GM18907 (cell line): ENCODE results near the gene MAGEA9B.
"Not testable (repeated sequence)": the region's sequence is repeated elsewhere in the genome, so short reads cannot be mapped to it uniquely, and the experiment has no call there.

ENCODE experiments used
- ATAC-seq: cut with Tn5 transposase; IDR thresholded peaks from one replicate; pipeline ENCODE4 v1.9.1; 2021; ENCODE audit warnings: mild to moderate bottlenecking, moderate library complexity; ENCODE audit not compliant: unreplicated experiment

The MAGEA9B gene, protein sequence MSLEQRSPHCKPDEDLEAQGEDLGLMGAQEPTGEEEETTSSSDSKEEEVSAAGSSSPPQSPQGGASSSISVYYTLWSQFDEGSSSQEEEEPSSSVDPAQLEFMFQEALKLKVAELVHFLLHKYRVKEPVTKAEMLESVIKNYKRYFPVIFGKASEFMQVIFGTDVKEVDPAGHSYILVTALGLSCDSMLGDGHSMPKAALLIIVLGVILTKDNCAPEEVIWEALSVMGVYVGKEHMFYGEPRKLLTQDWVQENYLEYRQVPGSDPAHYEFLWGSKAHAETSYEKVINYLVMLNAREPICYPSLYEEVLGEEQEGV

DNA sequence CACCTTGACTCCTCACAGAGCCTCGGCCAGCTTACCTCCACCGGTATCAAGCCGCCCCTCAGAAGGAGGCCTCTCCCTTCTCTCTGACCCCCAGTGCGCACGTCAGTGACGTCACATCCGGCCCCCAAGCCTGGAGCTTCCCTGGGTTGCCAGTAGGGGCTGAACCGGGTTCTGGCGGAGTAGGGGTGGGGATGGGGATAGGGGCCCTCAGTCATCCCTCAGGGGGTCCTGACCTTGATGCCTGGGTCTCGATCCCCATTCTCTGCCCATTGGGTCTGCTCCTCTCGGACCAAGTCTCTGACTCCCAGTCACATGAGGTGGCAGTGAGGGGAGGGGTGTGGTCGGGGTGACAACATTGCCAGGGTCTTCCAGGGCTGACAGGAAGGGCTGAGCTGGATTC, at the start of gene MAGEA9B:
Gene MAGEA9B, minus strand, starts transcription at position 101 of the 400 bp plus-strand sequence. CDS start 4,280 bp downstream, outside the sequence.
- ATAC-seq = not testable (repeated sequence)

DNA sequence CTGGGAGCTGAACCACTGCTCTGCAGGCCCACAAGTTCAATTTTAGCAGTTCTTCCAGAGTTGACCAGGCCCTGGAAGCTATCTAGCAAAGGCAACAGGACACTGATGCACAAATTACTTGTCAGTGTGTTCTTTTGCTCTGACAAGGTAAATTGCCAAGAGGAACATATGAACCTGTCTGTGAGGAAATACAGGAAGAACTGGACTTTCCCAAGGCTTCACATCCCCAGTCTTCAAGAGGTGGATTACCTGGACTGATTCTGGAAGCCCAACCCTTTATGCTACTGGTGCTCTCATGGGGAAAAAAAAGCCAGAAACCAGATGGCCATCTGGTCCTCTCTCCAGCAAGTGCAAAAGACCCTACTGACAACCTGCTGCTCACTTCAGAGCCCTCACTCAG, 46.3 kb upstream of the MAGEA9B start:
- ATAC-seq = no peak

DNA sequence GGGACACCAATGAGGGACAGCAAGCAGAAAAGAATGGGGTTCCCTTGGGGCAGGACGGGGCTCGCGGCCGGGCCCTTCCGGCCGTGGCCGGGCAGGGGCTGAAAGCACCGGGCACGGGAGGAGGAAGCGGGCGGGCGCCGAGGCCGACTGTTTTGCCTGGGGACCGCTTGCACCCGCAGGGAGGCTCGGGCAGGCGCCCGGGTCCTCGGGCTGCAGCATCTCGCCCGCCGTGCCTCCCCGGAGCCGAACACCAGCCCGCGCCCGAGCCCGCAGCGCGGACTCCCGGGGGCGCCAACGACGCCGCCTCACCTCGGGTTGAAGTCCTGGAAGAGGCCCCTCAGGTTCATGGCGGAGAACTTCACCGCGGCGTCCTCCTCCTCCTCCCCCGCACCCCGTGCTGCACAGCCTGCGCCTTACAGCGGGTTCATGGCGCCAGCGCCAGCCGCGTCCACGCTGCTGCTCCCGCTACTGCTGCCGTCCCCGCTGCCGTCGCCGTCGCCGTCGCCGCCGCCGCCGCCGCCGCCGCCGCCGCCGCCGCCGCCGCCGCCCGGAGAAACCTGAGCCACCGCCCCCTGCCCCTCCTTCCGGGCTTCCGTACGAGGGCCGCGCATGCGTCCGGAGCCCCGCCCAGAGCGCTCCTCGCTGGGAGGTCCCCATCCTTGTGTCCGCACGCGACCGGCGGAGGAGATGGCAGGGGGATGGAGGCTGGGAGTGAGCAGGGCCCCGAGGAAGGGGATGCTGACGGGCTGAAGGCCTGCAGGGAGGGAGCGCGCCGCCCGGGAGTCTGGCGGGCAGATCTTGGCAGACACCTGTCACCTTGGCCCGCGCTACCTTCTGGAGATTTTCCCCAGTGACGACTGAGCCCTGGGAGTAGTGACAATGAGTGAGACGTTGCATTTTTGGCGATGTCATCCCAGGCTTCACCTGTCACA, 44.2 kb upstream of the MAGEA9B start, which contains the start of gene TMEM185A:
Gene TMEM185A, minus strand, starts transcription at position 559 of the 932 bp plus-strand sequence. Its CDS starts 212 bp downstream, at position 347.
- peak; percentile 86 for ATAC-seq

DNA sequence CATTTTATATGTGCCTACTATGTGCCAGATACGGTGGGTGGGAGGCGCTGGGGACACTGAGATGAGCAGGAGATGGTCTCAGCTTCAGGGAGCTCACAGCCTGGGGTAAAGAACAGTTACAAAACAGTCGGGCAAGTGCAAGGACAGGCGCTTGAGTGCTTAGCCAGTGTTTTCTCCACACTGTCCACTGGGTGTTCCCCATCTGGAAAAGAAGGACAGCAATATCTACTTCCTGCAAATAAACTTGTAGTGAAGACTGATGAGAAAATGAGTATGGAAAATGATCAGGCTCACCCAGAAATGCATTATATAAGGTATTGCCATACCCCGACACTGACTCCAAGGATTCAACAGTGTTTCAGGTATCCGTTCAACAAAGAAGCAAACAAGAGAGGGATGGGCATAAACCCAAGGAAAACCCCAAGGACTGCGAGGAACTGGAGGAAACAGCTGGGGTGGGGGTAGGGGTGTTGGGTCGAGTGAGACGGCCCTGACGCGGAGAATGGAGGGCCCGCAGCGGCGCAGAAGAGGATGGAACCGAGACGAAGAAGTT, 43.5 kb upstream of the MAGEA9B start:
- ATAC-seq = no peak

DNA sequence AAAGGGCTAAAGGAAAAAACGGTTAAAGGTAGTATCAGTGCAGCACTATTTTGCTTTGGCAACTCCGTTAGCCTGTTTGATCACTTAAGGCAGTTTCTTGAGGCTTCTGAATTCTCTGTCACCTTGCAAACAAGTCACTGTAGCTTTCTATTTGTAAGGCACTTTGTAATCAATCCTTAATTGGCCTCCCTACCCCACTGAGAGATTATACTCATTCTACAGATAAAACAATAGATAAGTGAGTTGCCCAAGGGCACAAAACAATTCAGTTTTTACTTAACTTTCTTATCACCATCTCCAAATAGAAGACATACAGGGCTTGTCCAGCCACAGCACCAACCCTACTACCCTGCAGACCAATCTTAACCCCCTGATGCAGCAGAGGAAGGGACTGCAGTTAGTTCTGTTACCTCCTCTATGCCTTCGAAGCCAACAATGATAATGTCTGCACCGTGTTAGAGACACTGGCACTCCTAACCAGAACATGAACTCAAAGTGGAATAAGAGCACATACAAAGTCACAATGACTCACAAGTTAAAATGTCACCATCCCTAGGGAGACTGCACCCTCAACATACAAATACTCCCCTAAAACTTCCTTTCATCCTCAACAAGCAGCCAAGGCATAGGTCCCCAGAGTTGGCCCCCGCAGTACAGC, 42.6 kb upstream of the MAGEA9B start:
- no peak for ATAC-seq

DNA sequence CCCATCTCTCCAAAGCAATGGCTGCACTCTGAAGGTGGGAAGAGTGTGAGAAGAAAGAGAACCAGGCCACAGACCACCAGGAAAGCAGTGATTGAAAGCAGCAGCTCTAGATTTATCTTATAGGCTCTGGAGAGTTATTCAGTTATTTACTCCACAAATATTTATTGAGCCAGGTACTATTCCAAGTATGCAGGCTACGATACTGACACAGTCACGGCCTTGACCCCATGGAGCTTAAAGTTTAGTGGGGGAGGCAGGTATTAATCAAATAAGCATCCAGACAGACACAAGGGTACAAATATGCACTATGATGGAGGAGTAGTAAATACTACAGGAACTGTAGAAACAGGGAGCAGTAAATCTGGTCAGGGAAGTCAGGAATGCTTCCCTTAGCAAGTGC, 41.5 kb upstream of the MAGEA9B start:
- ATAC-seq = no peak

DNA sequence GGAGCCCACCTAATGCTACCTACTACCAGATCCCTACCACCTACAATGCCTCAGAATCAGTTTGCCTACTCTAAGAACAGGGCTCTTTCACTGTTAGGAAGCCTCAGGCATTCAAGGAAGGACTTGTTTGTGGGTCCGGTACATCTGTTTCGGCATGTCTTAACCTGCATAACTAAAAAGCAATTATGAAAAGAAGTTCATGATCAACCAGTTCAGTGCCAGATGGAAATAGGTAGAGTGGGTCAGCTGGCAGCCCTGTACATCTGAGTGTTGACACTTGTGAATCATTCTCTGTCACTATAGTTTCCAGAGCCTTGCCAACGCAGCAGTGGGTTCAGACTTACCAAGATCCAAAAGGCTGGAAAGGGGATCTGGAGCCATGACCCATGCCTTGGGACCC, 41.0 kb upstream of the MAGEA9B start:
- ATAC-seq = no peak

DNA sequence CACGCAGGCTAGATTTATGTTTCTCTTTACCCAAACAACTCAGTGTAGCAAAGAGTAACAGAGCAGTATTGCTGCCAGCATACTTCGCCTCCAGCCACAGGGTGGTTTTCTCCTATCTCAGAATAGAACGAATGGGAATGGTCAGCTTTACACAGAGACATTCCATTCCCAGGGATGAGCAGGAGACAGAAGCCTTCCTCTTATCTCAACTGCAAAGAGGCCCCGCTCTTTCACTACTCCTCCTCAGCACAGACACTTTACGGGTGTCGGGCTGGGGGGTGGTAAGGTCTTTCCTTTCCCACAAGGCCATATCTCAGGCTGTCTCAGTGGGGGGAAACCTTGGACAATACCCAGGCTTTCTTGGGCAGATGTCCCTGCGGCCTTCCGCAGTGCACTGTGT, 39.6 kb upstream of the MAGEA9B start:
- not testable (repeated sequence) for ATAC-seq

DNA sequence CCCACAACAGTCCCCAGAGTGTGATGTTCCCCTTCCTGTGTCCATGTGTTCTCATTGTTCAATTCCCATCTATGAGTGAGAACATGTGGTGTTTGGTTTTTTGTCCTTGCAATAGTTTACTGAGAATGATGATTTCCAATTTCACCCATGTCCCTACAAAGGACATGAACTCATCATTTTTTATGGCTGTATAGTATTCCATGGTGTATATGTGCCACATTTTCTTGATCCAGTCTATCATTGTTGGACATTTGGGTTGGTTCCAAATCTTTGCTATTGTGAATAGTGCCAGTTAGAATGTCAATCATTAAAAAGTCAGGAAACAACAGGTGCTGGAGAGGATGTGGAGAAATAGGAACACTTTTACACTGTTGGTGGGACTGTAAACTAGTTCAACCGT, 32.4 kb upstream of the MAGEA9B start:
- not testable (repeated sequence) for ATAC-seq

DNA sequence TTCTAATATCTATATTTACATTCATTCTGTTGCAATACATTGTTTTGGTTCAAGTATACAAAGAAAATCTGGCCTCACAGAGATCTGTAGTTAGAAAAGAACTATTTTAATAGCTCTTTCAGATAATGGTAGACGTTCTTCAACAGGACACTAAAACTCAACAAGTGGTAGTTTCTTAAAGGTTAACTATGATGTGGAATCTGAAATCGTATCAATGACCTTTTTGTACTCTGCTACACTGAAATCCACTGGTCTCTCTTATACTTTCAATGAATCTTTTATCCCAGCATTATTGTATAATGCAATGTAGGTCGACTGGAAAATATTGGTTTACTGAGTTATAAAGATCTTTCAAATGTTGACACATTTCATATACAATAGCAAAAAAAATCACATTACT, 31.6 kb upstream of the MAGEA9B start:
- no peak for ATAC-seq

DNA sequence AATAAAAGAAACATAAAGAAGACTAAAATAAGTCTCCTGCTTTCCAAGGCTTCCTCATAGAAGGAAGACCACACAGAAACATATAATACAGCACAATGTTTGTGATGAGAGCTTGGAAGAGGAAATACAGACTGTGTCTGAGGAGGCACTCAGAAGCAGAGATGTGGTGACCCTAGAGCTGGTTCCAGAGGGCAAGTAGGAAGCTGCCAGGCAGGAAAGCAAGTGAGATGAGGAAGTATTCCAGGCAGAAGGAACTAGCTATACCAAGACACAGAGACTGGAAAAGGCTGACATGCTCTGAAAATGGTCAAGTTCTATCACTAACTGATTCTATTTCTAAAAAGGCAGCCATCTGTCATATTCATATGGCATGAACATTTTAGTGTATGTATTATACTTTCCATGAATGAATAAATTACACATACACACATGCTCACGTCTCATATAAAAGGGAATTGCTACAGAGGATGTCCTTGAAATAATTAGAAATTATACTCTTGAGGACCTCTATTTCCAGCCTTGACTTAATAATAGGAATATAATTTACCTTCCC, 24.4 kb upstream of the MAGEA9B start:
- ATAC-seq = no peak

DNA sequence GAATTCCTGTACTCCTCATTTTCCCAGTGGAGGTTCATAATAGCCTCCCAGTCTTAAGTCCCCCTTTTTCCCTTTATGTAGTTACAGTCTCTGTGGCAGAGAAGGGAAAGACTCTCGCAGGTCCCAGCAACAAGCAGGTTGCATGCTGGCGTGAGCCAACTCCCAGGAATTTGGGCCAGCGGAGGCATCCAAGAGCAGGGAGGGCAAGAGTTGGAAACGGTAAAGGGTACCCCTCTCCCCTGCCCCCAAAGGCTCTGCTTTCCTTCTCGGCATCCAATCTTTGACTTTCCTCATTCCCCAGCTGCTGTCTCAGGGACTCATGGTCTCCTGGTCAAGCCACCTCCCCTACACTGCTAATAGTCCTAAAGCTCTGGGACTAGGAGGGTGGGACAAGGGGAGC, 23.3 kb upstream of the MAGEA9B start:
- ATAC-seq = no peak

DNA sequence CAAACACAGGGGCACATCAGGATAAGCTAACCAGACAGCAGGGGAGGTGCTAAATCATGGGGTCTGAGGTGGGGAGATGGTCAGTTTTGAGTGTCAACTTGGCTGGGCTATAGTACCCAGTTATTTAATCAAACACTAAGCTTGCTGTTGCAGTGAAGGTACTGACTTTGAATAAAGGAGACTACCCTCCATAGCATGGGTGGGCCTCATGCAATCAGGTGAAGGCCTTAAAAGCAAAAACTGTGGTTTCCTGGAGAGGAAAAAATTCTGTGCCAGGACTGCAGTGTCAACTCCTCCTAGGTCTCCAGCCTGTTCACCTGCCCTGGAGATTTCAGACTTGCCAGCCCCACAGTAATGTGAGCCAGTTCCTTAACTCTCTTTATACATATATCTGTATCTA, 20.4 kb upstream of the MAGEA9B start:
- ATAC-seq = no peak

DNA sequence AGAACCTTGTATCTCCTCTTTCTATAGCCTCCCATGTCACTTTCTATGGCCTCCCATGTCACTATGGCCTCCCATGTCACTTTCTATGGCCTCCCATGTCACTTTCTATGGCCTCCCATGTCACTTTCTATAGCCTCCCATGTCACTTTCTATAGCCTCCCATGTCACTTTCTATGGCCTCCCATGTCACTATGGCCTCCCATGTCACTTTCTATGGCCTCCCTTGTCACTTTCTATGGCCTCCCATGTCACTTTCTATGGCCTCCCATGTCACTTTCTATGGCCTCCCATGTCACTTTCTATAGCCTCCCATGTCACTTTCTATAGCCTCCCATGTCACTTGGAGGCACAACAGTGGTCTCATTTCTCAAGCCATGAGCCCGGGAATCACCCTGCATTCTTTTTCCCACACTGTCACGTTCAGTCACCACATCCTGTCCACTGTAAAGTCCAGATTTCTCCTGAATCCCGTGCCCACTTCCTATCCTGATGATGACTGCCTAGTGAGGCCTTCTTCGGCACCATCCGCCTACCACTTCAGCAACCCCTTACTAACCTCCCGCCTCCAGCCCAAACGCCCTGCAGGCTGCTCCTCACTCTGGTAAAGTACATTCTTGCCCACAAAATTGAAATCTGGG, 18.1 kb upstream of the MAGEA9B start:
- ATAC-seq = not testable (repeated sequence)

DNA sequence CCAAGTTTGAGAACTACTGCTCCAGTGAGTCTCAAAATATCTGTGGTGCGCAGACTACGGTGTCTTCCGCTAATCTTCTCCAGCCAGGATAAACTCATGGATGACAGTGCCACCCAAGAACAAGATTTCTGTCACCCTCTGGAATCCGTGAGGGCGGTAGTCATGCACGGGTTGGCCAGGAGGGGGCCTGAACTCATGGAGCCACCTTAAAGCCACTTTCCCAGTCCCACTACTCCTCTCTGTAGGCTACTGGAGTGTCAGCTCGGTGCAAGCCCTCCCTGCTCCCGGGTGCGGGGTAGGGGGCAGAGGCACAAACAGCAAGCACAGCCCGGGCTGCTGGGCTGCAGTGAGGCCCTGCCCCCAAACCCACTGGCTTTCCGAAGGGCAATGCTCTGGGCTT, 11.3 kb upstream of the MAGEA9B start:
- ATAC-seq = not testable (repeated sequence)

DNA sequence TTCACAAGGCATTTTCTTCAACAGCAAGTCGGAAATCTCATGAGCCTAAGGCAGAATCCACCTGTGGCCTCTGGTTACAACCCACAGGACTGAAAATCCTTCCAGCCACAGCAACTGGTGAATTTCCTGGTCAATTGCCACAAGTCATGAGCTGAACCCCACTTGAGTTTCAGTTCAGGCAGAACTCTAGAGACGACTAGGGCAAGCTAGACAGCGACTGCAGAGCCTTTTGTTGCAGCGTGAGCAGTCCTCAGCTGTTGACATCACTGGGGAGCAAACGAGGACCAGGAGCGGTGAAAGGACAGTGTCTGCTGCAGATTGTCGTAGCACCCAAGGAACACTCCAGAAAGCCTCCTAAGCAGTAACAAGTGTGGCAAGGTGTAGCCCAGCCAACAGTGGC, 8.7 kb upstream of the MAGEA9B start:
- ATAC-seq = not testable (repeated sequence)

DNA sequence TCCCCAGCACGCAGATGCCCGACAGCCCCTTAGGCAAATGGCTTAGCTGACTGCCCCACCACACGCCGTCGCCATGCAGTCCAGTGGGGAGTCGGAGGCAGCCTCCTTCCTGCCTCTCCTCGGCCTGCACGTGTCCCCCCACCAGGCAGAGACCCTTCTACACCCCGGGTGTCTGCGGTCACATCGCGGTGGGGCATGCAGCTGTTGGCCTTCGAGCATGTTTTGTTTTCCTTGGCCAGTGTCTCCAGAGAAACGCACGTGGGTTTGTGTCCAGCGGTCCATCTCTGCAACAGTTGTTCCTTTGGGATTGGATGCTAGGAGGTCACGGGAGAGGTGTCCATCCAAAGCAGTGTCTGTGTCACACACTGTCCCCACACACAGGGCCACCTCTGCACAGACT, 8.0 kb upstream of the MAGEA9B start, which contains the start of gene HSFX2:
Gene HSFX2, minus strand, starts transcription at position 101 of the 400 bp plus-strand sequence. CDS start 614 bp downstream, outside the sequence.
- not testable (repeated sequence) for ATAC-seq

DNA sequence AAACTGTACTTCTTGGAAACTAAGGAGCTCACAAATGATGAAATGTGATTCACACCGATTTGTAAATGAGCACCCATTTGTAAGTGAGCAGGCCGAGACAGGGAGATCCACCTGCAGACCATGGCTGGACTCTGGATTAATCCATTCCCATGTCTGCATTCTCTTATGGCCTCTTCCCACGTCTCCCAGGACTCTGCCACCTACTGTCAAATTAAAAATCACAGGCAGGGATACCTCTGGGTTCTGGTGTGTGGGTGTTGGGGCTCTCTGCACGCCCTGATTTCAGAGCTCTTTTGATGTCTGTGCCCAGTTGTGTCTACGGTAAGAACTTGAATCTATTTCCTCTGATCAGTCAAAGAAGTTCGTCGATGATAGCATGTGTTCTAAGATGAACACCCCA, 3.7 kb upstream of the MAGEA9B start:
- ATAC-seq = not testable (repeated sequence)

DNA sequence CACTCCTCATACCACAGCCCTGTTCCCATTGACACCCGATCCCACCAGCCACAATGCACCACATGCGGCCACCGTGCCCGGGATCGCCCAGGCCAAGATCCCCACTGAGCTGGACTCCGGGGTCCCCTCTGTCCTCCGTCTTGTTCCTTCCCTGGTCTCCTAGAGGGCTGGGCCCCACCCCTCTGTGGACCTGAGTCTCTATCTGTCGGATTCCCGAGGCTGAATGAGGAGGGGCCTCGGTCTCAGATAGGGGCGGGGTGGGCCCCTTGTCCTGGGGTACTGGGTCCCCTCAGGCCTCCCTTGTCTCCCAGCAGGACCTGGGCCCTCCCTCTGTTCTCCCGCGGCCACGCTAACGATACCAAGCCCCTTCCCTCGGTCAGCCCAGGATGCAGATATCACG, 1.6 kb downstream of the MAGEA9B start:
- ATAC-seq = not testable (repeated sequence)

DNA sequence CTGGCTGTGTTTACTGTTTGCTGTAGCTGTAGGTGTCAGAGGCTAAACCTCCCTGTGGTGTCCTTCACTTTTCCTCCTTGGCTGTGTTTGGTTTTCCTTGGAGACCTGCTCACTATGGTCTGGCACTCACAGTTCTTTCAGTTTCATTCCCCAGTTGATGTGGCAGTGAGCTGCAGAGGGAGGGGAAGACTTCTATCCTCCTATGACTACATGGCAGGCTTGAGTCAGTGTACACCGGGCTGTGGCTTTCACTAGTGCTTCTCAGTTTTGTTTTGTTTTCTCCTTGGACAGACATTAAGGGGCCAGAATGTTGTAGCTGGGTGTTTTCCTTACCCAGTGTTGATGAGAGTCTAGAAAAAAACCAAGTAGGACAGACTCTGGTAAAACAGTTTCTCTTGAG, 13.8 kb downstream of the MAGEA9B start:
- ATAC-seq = peak; percentile 100
